HL-60/S4 treated with retinoic acid at 250 ng/mL for 4 days and 3 days (cell line): ENCODE measurements around the gene TMEM198.

Experiments
- in situ Hi-C: fragments of 300-500 bp; cut with MboI; formaldehyde crosslinking; loops from 2 replicates; pipeline ENCODE4 v1.7.0; 2022; ENCODE audit warnings: low sequenced_read_pairs

Gene TMEM198

DNA sequence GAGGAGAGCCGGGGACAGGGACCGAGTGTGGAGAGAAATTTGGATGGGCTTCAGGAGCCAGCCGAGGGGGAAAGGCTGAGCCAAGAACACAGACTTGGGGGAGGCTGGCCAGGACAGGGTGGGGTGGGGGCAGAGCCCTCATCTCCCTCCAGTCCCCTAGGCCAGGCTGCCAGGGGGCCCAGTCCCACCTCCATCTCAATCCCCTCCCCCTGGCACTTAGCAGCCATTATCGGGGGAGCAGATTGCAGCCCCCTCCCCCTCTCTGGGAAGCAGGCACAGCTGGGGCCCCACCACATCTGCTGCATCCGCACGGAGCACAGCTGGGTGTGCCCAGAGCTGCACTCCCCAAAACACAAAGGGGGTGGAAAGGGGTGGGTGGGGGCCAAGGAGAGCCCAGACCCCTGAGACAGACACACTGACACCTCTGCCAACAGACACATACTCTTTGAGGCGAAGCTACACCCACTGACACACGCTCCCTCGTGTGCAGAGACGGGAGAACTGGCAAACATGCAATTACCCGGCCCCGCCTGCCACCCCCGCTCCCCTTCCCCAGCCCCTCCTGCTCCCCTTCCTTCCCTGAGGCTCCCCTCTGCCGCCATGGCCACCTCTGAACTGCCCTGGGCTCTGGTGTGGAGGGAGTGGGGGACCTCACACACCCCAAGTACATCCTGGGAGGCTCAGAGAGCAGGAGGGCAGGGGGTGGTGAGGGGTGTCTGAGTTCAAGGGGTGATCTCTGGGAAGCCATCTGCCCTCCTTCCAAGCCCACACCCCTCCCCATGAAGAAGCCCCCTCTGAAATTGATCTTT, 34.7 kb upstream of the TMEM198 start:
- in situ Hi-C loops: no loop called here

- in situ Hi-C loops: no loop called here
Observed at GRCh38 chr2:219509780-219510511, 33.9 kb upstream of the TMEM198 start.

DNA sequence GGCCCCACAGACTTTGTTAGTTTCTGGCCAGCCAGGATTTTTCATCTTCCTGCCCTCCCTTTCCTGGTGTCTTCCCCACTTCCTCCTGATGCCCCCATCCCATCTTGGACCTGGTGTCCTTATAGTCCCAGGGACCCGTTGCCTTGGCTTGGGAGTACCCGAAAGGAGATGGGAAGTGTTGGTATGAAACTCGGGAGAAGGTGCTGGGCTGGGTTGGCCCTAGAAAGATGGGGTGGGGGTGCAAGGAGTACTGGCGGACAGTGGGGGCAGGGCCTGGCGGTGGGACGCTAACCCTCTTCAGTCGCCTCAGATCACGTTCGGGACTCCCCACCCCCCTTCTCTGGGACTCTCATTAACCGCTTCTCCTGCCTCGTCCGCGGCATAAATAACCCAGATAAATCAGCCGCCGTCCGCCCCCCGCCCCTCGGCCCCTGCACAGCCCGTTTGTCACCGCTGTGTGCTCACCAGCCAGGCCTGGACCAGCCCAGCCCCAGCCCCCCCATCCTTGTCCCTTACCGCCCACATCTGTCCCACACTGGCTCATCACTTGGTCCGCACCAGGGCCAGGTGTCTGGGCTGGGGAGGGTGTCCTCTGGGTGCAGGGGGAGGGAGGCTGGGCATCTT, 33.2 kb upstream of the TMEM198 start:
- in situ Hi-C loops: no loop called here

DNA sequence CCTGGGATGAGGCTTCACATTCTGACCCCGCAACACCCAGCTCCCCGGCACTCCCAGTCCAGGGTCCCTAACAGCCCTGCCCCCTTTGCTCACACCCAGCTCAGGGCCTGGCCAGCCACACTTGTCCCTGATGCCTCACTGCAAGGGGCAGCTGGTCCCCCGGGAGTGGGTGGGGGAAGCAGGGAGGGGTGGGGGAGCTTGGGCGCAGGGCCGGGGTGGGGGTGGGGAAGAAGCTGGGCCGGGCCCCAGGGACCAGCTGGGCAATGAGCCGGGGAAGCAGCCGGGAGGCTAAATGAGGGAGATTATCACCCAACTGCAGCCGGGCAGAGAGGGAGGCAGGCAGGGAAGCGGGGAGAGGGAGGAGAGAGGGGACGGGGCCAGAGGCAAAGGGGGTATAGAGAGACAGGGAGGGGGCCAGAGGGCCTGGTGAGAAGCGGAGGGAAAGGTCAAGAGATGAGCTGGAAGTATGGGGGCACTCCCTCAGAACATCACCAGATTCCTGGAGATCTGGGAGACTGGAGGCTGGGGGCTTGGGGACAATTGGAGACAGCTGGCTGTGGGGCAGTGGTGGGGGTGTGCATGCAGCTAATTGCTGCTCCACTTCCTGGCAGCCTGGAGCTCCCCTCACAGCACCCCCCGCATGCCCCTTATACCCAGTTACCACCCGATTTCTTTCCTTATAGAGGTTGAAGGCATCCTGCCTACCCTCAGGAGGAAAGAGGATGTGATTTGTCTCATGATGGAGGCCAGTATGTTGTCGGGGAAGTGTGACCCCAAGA, 32.1 kb upstream of the TMEM198 start:
- in situ Hi-C loops: no loop called here

DNA sequence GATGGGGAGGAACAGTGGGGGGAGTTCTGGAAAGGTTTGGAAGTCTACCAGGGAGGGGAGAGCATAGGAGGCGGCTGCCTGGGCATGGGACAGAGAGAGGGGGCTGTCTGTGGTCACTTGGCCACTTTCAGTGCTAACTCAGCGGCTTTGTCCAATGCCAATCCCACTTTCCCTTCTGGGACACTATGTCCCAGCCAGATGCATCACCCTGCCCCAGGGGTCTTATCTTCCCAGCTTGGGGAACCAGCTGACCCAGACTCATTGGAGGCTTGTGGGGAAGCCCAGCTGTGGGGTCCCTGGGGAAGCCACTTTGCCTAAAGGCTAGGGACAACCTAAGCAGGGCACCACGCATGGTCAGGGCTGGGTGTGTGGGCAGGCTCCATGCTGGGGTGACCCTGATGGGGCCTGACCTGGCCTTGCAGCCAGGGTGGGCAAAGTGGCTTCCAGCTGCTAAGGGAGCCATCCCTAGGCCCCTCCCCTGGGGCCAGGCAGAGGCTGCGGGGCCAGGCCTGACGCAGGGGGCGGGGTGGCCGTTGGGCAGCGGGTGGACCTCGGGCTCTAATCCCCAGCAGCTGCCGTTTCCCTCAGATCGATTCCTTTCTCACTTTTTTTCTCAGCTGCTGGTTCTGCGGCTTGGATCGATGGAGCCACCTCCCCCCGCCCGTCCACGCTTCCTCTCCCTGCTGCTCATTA, 31.2 kb upstream of the TMEM198 start:
- in situ Hi-C loops: no loop called here

GRCh38 chr2:219513787-219514186, 30.0 kb upstream of the TMEM198 start:
- in situ Hi-C loops: no loop called here

DNA sequence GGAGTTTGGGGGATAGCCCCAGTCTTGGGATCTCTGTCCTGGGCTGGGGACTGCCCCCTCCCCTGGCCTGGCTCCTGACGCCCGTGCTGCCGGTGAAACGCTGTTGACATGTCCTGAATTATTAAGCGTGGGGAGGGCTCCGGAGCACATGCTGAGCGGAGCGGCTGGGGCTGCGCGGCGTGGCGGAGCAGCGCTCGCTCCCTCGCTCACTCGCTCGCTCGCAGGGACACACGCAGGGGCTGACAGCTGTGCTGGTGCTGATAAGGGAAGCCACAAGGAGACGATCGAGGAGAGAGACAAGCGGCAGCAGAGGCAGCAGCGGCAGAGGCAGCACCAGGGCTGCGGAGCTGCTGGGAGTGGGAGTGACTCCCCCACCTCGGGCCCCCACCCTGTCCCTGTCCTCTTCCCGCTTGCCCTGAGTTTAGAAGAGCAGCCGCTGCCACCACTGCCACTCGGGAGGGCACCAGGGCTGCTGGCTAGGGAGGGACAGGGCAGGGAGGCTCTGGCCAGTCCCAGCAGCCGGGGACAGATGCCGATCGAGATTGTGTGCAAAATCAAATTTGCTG, 29.5 kb upstream of the TMEM198 start, which contains the start of gene ASIC4:
Gene ASIC4, plus strand, starts transcription at position 287 of the 566 bp plus-strand sequence. Its CDS starts 243 bp downstream, at position 530.
- in situ Hi-C loops: no loop called here

- in situ Hi-C loops: no loop called here
Observed at GRCh38 chr2:219514836-219515235, 29.0 kb upstream of the TMEM198 start.

DNA sequence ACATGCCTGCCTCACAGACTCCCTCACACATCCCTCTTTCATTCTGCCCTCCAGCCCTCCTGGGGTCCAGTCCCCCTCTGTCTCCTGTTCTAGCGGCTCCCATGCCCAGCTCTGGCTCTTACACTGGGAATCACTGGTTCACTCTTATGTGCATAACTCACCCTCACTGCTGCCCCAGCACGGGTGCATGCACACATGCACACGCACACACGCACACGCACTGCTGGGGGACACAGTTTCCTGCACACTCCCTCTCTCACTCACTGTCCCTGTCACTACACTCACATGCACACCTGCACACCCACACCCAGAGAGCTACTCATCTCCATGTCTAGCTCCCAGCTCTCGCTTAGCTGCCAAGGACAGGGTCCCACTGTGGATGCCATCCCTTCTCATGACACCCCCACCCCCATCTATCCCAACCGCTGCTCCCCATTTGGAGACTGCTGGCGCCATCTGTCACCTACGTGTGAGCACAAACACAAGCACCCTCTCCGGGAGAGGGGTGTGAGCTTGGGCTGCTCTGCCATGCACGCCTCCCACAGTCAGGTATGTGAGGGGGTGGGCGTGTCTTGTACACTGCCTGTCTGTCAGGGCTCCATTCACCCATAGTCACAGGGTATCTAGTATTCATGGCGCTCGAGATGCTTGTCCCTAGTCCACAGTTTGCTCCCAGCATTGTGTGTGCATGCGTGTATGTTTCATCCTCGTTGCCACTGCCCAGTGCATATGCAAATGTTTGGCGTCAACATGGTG, 27.8 kb upstream of the TMEM198 start:
- in situ Hi-C loops: no loop called here

DNA sequence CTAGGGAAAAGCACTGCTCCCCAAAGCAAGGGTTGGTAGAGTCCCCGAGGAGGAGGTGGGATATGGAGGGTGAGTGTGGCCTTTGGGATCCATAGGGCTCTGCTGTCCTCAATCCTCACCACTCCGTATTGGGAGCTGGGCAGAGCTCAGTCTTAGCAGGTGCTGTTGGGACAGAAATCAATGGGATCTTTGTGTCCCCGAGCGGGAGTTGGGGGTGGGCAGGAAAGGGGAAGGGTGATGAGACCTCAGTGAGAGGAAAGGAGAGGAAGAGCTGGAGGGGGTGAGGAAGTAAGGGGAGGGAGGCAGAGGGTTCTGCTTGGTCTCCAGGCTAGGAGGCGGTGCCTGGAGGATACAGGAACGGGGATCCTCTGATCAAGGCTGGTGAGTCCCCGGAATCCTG, 26.9 kb upstream of the TMEM198 start:
- in situ Hi-C loops: no loop called here

- in situ Hi-C loops: no loop called here
Observed at GRCh38 chr2:219517954-219518778, 25.7 kb upstream of the TMEM198 start.

DNA sequence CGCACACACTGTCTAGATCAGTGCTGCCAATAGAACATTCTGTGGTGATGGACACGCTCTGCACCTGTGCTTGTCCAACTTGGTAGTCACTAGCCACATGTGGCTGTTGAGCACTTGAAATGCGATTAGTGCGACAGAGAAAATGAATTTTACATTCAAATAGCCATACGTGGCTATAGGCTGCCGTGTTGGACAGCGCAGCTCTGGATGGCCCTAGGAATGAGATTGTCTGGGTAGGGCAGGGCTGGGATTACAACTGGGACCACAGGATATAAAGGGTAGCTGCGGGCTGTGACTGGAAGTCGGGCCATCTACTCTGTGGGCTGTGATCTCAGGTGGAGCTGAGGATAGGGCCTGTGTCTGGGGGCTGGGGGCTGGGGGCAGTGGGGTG, 24.3 kb upstream of the TMEM198 start:
- in situ Hi-C loops: no loop called here

DNA sequence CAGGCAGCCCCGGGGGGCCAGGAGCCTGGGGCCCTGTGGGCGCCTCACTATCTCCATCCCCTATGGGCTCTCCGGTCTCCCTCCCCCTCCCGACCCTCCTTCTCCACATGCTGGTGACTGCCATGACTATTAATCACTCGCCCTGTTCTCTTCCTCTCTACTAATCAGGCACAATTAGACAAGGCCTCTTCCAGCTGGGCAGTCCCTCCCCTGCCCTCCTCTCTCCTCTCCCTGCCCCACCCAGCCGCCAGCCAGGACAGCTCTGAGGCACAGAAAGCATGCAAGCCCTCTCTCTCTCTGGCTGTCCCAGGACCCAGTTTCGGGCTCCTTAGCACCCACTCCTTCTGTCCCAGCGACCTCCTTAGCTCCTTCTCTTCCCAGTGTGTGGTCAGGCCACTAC, 23.7 kb upstream of the TMEM198 start:
- in situ Hi-C loops: no loop called here

- in situ Hi-C loops: no loop called here
Observed at GRCh38 chr2:219521066-219521880, 22.6 kb upstream of the TMEM198 start.

GRCh38 chr2:219522111-219523030, 21.5 kb upstream of the TMEM198 start:
- in situ Hi-C loops: no loop called here

DNA sequence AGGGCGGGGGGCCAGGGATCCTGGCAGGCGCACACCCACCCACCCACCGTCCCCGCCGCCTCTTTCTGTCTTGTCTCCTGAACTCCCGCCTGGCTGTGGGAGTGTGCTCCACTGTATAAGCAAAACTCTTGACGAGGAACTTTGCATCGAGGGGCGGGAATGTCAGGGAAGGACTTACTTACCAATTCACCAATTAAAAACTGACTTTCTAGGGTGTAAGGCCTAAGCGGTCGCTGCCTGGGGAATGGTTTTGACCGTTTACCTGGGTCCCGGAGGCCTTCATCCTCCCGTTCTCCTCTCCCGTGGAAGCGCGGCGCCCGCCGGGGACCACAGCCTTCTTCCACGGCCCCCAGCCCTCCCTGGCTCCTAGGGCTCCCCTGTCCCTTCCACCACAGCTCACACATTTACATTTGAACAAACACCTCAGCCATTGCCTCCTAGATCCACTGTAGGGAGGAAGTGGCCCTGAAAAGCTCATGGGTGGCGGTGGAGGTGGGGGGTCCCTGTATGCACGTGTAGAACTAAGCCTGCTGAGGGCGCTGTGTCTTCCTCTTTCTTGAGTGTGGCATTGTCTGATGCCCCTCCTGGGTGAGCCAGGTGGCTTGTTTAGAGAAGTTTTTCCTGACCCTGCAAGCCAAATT, 20.7 kb upstream of the TMEM198 start:
- in situ Hi-C loops: no loop called here
